AG09309 (cell line): ENCODE results near the gene ABTB1.
"Not testable (repeated sequence)": the region's sequence is repeated elsewhere in the genome, so short reads cannot be mapped to it uniquely, and the experiment has no call there.

ENCODE experiments used
- DNase-seq: peaks from one replicate; pipeline ENCODE4 v3.0.0-alpha.2; 2010; ENCODE audit warnings: low read depth
- H3K4me3 ChIP-seq: 2 replicates; pipeline ENCODE4 v1.5.1; 2011; ENCODE audit warnings: mild to moderate bottlenecking, low read depth, low read length, moderate library complexity; ENCODE audit not compliant: control insufficient read depth
- TF ChIP-seq, protein P1 (sequence below): IDR thresholded peaks from 2 replicates; pipeline ENCODE4 v1.5.1; 2011; ENCODE audit warnings: mild to moderate bottlenecking, low read depth, low read length, inconsistent platforms; ENCODE audit not compliant: insufficient read depth, control insufficient read depth; ENCODE audit errors: missing control alignments

Gene ABTB1

DNA sequence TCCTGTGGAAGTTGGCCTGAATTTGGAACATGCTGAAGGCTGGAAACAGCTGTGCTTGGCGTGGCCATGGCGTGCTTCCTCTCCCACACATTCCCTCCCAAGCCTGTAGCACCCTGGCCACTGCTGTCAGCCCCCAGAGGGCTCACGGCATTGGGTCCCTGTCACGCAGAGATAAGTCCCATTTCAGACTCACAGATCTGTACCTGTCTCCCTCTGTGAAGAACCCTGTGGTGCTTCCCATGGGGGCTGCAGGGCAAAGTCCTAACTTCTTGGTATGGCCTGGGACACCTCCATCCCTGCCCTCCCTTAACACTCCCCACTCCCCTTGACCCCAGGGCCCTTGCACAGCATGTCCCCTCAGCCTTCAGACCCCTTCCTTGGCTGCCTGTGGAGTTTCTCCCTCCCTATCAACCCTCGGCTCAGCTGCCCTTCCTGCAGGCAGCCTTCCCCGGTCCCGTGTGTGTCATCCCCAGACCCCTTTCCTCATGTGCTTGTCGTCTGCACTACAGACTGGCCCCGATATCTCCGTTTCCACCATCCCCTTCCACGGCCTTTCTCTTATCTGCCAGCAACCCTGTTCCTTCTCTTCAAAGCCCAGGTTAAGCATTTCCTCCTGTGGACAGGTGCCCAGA lies 28.6 kb downstream of the ABTB1 start:
- DNase-seq, result no peak
- no peak overlapping the region for H3K4me3 ChIP-seq
- TF ChIP-seq, protein P1, sequence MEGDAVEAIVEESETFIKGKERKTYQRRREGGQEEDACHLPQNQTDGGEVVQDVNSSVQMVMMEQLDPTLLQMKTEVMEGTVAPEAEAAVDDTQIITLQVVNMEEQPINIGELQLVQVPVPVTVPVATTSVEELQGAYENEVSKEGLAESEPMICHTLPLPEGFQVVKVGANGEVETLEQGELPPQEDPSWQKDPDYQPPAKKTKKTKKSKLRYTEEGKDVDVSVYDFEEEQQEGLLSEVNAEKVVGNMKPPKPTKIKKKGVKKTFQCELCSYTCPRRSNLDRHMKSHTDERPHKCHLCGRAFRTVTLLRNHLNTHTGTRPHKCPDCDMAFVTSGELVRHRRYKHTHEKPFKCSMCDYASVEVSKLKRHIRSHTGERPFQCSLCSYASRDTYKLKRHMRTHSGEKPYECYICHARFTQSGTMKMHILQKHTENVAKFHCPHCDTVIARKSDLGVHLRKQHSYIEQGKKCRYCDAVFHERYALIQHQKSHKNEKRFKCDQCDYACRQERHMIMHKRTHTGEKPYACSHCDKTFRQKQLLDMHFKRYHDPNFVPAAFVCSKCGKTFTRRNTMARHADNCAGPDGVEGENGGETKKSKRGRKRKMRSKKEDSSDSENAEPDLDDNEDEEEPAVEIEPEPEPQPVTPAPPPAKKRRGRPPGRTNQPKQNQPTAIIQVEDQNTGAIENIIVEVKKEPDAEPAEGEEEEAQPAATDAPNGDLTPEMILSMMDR, result no peak

DNA sequence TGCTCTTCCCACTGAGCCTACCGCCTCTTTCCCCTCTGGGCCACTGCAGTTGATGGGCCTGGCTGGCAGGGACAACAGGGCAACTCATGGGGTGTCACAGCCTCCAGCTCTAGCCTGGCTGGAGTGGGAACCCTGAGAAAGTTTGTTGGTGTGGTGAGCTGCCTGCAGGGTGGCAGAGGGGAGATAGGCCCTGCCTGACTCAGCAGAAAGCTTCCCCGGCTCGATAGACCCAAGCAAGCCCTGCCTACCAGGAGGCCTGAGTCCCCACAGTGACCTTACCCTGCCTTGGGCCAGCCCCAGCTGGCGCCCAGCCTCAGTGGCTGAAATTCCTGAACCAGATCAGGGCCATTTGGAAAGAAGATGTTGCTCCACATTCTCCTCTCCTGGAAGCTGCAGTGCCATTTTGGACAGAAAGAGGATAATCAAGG lies 29.4 kb downstream of the ABTB1 start:
- TF ChIP-seq, protein P1, result no peak
- H3K4me3 ChIP-seq, result no peak overlapping the region
- DNase-seq, result no peak

DNA sequence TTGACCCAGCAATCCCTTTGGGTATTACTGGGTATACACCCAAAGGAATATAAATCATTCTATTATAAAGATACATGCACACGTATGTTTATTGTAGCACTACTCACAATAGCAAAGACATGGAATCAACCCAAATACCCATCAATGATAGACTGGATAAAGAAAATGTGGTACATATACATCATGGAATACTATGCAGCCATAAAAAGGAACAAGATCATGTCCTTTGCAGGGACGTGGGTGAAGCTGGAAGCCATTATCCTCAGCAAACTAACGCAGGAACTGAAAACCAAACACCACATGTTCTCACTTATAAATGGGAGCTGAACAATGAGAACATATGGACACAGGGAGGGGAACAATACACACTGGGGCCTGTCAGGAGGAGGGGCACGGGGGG lies 32.1 kb downstream of the ABTB1 start:
- not testable (repeated sequence) for H3K4me3 ChIP-seq, DNase-seq

DNA sequence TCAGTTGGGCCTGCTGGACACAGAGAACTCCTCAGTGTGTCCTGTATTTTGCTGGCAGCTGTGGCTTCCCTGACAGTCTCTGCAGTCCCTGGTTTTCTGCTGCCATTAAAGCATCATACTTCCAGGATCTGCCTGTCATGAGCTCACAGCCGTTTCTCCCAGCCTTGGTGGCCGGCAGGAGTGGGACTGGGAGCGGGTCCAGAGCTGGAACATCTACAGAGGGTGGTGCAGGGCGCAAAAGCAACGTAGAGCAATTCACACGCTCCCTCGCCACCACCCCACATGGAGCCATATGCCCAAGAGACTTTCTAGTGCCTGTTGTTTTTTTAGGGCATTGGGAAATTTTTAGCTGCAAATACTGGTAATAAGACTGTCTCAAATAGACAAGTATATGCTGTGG lies 33.6 kb downstream of the ABTB1 start:
- TF ChIP-seq, protein P1, result no peak
- H3K4me3 ChIP-seq, result no peak overlapping the region
- no peak for DNase-seq

DNA sequence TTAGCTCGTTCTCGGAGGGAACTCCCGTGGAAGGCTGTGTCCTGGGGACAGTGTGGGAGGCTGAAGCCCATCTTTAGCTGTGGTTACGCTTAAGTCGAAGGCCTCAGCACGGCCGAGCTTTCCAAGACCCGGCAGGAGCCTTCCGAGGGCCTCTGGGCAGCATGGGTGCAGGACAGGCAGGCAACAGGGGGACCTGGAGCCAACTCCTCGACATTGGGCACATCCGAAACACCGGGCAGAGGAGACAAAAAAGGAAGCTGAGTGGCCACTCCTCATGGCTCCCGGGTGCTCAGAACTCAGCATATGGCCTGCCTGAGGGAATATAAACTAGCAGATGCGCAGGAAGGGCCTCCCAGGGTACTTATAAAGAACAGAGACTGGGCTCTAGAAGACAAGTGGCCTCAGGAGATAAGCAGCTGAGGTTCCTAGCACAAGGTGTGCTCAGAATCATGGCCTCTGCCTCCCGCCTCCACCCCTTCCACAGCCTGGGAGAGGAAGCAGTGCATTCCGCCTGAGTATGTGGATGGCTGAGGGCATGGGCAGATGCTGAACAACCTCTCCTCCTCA lies 34.1 kb downstream of the ABTB1 start:
- DNase-seq, result no peak
- no peak overlapping the region for H3K4me3 ChIP-seq

DNA sequence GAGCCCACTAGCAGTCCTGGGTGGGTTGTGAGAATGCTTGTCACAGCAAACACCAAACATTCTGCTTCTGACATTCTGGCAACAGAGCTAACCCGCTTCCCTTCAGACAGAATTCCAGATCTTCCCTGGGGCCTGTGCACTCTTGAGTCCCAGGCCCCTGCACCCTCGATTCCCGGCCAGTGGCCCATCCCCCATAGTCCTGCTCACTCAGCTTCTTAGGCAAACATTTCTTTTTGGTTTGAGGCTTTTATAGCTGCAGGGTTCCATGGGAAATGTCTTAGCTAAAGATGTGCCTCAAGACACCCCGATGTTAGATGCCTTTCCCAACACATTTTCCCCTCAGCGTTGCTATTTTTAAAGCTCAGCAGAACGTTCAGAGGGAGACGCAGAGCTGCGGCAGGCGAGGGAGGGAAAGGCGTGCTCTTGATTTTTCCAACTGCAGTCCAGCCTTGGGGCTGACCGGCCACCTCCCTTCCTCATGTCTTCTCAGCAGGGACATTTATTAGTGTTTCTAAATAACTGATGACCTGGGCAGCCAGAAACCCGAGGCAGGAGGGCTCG lies 35.2 kb downstream of the ABTB1 start:
- TF ChIP-seq, protein P1, result no peak
- DNase-seq, result no peak
- no peak overlapping the region for H3K4me3 ChIP-seq

More for the DNA sequence above, 34.1 kb downstream of the ABTB1 start:
- TF ChIP-seq, protein P1, result no peak

DNA sequence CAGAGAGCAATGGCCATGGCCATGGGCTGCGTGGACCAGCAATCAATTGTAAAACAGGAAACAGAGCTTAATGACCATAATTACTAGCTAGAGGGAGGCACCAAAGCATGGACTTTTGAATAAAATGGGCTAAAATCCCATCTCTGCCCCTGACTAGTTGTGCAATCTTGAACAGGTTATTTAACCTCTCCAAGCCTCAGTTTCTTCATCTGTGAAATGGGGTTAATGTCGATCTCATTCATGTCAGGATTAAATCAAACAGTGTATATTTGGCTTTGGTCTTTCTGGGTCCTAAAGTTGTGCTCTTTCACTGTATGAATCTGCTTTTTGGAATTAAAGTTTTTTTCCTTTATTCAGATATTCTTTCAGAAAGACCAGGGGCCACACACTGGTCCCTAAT lies 36.1 kb downstream of the ABTB1 start:
- DNase-seq, result no peak
- TF ChIP-seq, protein P1, result no peak
- H3K4me3 ChIP-seq, result no peak overlapping the region
